ENCODE data around the gene KIAA0930. TPM values are rescaled to one million over a fixed set of nuclear protein-coding genes. Genes with fewer than 3 reads are reported as not detected.

Gene KIAA0930
- polyA plus RNA-seq, 1 donor from 2014 or later = 129 TPM

DNA sequence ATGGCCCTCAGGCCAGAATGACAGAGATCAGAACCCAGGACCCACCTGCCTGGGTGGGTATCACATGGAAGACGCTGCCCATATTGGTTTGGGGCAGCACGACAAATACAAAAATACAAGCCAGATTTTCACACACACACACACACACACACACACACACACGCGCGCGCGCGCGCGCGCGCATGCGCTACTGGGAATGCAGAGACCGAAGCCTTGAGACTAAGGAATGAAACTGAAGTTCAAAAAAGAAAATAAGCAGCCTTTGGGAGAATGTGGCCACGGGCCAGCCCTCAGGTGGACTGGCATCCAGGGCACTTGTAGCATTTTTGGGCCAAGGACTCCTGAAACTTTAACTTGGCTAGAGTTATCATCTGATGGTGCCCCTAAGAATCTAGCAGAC is 98.3 kb downstream of the KIAA0930 start:
- H3K27me3 ChIP-seq (ENCODE audit: insufficient read depth, low read depth, low read length) = no peaks in the 10 kb centered on the region
- no peaks in the 10 kb centered on the region for H3K36me3 ChIP-seq (ENCODE audit: insufficient read depth, low read length)
- H3K9me2 ChIP-seq (ENCODE audit: insufficient read depth, low read length) = no peaks in the 10 kb centered on the region
- H3K4me3 ChIP-seq (ENCODE audit: low read length) = no peak overlapping the region
- no peak overlapping the region for H3K27ac ChIP-seq (ENCODE audit: low read length)
- H2AFZ ChIP-seq (ENCODE audit: low read depth, low read length) = no peak overlapping the region
- no peak overlapping the region for H3K9ac ChIP-seq (ENCODE audit: low read length)
- H3F3A ChIP-seq (ENCODE audit: insufficient read depth, low read length, poor library complexity, severe bottlenecking) = no peaks in the 10 kb centered on the region
- no peaks in the 10 kb centered on the region for H3K9me3 ChIP-seq (ENCODE audit: low read length)
- no peak overlapping the region for H3K4me2 ChIP-seq (ENCODE audit: low read length)
- no peaks in the 10 kb centered on the region for H4K20me1 ChIP-seq (ENCODE audit: insufficient read depth)
- TF ChIP-seq REST (IDR thresholded peaks at IDR 0.05; ENCODE audit: borderline replicate concordance) = no peak
- no peak for TF ChIP-seq POLR2AphosphoS5 (IDR thresholded peaks at IDR 0.05)
- TF ChIP-seq EZH2 (IDR thresholded peaks at IDR 0.05; ENCODE audit: borderline replicate concordance, insufficient read depth, low read length, poor library complexity, severe bottlenecking) = no peak
- no peak for TF ChIP-seq SMC3 (conservative IDR thresholded peaks at IDR 0.05; ENCODE audit: poor library complexity)
- no peak for TF ChIP-seq RAD21 (conservative IDR thresholded peaks at IDR 0.05)
- no peak for TF ChIP-seq EP300 (conservative IDR thresholded peaks at IDR 0.05; ENCODE audit: poor library complexity, severe bottlenecking)
- TF ChIP-seq CTCF (IDR thresholded peaks at IDR 0.05; ENCODE audit: poor library complexity, severe bottlenecking) = no peak
- TF ChIP-seq MXI1 (conservative IDR thresholded peaks at IDR 0.05; ENCODE audit: poor library complexity, severe bottlenecking) = no peak
- TF ChIP-seq TAF1 (IDR thresholded peaks at IDR 0.05; ENCODE audit: low read depth) = no peak
- H3K79me2 ChIP-seq (replicated peaks; ENCODE audit: insufficient read depth, low read length) = no peaks in the 10 kb centered on the region

Small RNAs within 50 kb of the gene (small RNA-seq; reads per million reads assigned to genes)
- gene MIR1249 = 14.3 to 34.6 (median 26.8) reads per million in 3 experiments

Other genes starting within 250 kb of the KIAA0930 start
- gene PHF21B, start 230.9 kb downstream of the KIAA0930 start, polyA plus RNA-seq = 49.5 and 56.4 TPM in 2 replicates
- 33.0 and 38.7 TPM in 2 replicates for gene NUP50, start 77.0 kb downstream of the KIAA0930 start, polyA plus RNA-seq
- not detected in 2 replicates for gene UPK3A, start 44.1 kb upstream of the KIAA0930 start, polyA plus RNA-seq
- gene FAM118A, start 69.0 kb upstream of the KIAA0930 start, polyA plus RNA-seq = 8.6 and 9.6 TPM in 2 replicates
- not detected in 2 replicates for gene SMC1B, start 172.7 kb upstream of the KIAA0930 start, polyA plus RNA-seq
- not detected in 2 replicates for gene RIBC2, start 172.8 kb upstream of the KIAA0930 start, polyA plus RNA-seq

Measured in neural cell (in vitro differentiated cells).